GM23338 (cell line): Measurements from ENCODE around the gene FOXF1.

Experiments used
- CREB1 ChIP-seq: fragments of 250-450 bp; sonication (Bioruptor Pico); IDR thresholded peaks from 2 replicates; pipeline ENCODE4 v1.5.0; 2020; ENCODE audit warnings: low read depth, mild to moderate bottlenecking, moderate library complexity
- EZH2 ChIP-seq: fragments of 200-600 bp; sonication (generic); IDR thresholded peaks from one replicate; pipeline ENCODE4 v1.8.0; 2017; ENCODE audit warnings: antibody characterized with exemption, mild to moderate bottlenecking, low read depth; ENCODE audit not compliant: unreplicated experiment
- EZH2phosphoT487 ChIP-seq: fragments of 200-600 bp; sonication (generic); IDR thresholded peaks from one replicate; pipeline ENCODE4 v1.8.1; 2018; ENCODE audit warnings: antibody characterized with exemption; ENCODE audit not compliant: unreplicated experiment
- JUNB ChIP-seq: IDR thresholded peaks from one replicate; pipeline ENCODE4 v1.6.1; 2016; ENCODE audit warnings: antibody characterized with exemption; ENCODE audit not compliant: unreplicated experiment
- NANOG ChIP-seq: IDR thresholded peaks from 2 replicates; pipeline ENCODE4 v1.6.1; 2016; ENCODE audit warnings: antibody characterized with exemption, borderline replicate concordance
- POLR2AphosphoS5 ChIP-seq: IDR thresholded peaks from 2 replicates; pipeline ENCODE4 v1.6.1; 2016; ENCODE audit warnings: antibody characterized with exemption, low read depth
- STAT1 ChIP-seq: IDR thresholded peaks from one replicate; pipeline ENCODE4 v1.6.1; 2016; ENCODE audit warnings: antibody characterized with exemption; ENCODE audit not compliant: unreplicated experiment
- ZNF114 ChIP-seq: fragments of 250-450 bp; sonication (Bioruptor Pico); IDR thresholded peaks from 2 replicates; pipeline ENCODE4 v1.5.0; 2020; ENCODE audit warnings: mild to moderate bottlenecking, moderate library complexity
- ZNF331 ChIP-seq: fragments of 250-450 bp; sonication (Bioruptor Pico); IDR thresholded peaks from 2 replicates; pipeline ENCODE4 v1.5.0; 2020; ENCODE audit warnings: low read depth, mild to moderate bottlenecking, moderate library complexity
- TF ChIP-seq, protein P1 (sequence below): IDR thresholded peaks from one replicate; pipeline ENCODE4 v1.6.1; 2018; ENCODE audit warnings: antibody characterized with exemption; ENCODE audit not compliant: unreplicated experiment
- TF ChIP-seq, protein P2 (sequence below), 2 experiments: fragments of 200-600 bp in 1 of 2; sonication (generic) in 1 of 2; conservative IDR thresholded peaks; 2 replicates each; pipeline versions ENCODE4 v1.5.1 to v1.6.1; 2016 to 2017; ENCODE audit warnings: antibody characterized with exemption in 2 of 2, low read depth in 2 of 2, mild to moderate bottlenecking in 2 of 2, moderate library complexity in 1 of 2
- TF ChIP-seq, protein P3 (sequence below): IDR thresholded peaks from 2 replicates; pipeline ENCODE4 v1.6.1; 2016; ENCODE audit warnings: antibody characterized with exemption
- TF ChIP-seq, protein P4 (sequence below): fragments of 250-450 bp; sonication (Bioruptor Pico); IDR thresholded peaks from 2 replicates; pipeline ENCODE4 v1.5.0; 2020; ENCODE audit warnings: mild to moderate bottlenecking, moderate library complexity

DNA sequence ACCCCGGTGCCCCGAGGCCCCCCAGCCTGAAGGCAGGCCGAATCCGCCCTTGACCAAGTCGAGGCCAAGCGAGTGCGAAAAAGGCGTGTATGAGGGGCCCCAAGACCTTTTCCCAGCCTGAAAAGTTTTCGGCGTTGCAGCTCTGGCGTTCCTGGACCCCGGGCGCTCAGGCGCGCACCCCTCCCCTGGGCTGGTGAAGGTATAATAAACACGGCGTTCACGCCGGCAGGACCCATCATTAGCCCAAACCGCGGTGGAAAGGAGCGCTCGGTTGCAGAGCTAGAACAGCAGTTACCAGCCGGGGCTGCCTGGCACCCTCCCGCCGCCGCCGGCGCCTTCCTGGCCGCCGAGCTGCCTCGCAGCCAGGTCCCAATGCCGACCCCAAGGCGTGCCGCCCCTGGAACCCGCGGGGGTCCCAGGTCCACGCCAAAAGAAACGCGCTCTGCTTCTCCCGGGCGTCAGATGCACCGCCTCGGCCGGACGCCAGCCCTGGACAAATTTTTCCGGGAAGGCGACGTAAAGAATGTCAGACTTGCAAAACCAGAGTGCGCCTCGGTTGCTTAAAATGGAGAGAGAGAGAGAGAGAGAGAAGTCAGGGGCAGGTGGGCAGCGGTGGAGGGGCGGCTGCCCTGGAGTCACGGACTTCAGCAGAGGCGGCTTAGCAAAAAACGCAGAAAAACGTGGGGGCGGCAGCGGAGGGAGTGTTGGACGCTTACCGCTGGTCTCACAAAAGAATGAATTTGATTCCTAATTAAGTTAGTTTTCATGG lies 11.5 kb upstream of the FOXF1 start:
- TF ChIP-seq, protein P1, sequence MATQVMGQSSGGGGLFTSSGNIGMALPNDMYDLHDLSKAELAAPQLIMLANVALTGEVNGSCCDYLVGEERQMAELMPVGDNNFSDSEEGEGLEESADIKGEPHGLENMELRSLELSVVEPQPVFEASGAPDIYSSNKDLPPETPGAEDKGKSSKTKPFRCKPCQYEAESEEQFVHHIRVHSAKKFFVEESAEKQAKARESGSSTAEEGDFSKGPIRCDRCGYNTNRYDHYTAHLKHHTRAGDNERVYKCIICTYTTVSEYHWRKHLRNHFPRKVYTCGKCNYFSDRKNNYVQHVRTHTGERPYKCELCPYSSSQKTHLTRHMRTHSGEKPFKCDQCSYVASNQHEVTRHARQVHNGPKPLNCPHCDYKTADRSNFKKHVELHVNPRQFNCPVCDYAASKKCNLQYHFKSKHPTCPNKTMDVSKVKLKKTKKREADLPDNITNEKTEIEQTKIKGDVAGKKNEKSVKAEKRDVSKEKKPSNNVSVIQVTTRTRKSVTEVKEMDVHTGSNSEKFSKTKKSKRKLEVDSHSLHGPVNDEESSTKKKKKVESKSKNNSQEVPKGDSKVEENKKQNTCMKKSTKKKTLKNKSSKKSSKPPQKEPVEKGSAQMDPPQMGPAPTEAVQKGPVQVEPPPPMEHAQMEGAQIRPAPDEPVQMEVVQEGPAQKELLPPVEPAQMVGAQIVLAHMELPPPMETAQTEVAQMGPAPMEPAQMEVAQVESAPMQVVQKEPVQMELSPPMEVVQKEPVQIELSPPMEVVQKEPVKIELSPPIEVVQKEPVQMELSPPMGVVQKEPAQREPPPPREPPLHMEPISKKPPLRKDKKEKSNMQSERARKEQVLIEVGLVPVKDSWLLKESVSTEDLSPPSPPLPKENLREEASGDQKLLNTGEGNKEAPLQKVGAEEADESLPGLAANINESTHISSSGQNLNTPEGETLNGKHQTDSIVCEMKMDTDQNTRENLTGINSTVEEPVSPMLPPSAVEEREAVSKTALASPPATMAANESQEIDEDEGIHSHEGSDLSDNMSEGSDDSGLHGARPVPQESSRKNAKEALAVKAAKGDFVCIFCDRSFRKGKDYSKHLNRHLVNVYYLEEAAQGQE, result no peak
- TF ChIP-seq, protein P2, sequence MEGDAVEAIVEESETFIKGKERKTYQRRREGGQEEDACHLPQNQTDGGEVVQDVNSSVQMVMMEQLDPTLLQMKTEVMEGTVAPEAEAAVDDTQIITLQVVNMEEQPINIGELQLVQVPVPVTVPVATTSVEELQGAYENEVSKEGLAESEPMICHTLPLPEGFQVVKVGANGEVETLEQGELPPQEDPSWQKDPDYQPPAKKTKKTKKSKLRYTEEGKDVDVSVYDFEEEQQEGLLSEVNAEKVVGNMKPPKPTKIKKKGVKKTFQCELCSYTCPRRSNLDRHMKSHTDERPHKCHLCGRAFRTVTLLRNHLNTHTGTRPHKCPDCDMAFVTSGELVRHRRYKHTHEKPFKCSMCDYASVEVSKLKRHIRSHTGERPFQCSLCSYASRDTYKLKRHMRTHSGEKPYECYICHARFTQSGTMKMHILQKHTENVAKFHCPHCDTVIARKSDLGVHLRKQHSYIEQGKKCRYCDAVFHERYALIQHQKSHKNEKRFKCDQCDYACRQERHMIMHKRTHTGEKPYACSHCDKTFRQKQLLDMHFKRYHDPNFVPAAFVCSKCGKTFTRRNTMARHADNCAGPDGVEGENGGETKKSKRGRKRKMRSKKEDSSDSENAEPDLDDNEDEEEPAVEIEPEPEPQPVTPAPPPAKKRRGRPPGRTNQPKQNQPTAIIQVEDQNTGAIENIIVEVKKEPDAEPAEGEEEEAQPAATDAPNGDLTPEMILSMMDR (conservative IDR thresholded peaks at IDR 0.05; ENCODE audit: low read depth in 2 of 2), result no peak
- TF ChIP-seq POLR2AphosphoS5, result no peak
- peak; percentile 95 for TF ChIP-seq EZH2phosphoT487
- TF ChIP-seq EZH2, result peak; percentile 95
- TF ChIP-seq JUNB, result no peak
- TF ChIP-seq NANOG, result no peak
- TF ChIP-seq CREB1 (CRISPR knock-in tag), result no peak
- TF ChIP-seq ZNF331, result no peak
- TF ChIP-seq, protein P3, sequence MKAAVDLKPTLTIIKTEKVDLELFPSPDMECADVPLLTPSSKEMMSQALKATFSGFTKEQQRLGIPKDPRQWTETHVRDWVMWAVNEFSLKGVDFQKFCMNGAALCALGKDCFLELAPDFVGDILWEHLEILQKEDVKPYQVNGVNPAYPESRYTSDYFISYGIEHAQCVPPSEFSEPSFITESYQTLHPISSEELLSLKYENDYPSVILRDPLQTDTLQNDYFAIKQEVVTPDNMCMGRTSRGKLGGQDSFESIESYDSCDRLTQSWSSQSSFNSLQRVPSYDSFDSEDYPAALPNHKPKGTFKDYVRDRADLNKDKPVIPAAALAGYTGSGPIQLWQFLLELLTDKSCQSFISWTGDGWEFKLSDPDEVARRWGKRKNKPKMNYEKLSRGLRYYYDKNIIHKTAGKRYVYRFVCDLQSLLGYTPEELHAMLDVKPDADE, result no peak
- no peak for TF ChIP-seq STAT1
- TF ChIP-seq, protein P4, sequence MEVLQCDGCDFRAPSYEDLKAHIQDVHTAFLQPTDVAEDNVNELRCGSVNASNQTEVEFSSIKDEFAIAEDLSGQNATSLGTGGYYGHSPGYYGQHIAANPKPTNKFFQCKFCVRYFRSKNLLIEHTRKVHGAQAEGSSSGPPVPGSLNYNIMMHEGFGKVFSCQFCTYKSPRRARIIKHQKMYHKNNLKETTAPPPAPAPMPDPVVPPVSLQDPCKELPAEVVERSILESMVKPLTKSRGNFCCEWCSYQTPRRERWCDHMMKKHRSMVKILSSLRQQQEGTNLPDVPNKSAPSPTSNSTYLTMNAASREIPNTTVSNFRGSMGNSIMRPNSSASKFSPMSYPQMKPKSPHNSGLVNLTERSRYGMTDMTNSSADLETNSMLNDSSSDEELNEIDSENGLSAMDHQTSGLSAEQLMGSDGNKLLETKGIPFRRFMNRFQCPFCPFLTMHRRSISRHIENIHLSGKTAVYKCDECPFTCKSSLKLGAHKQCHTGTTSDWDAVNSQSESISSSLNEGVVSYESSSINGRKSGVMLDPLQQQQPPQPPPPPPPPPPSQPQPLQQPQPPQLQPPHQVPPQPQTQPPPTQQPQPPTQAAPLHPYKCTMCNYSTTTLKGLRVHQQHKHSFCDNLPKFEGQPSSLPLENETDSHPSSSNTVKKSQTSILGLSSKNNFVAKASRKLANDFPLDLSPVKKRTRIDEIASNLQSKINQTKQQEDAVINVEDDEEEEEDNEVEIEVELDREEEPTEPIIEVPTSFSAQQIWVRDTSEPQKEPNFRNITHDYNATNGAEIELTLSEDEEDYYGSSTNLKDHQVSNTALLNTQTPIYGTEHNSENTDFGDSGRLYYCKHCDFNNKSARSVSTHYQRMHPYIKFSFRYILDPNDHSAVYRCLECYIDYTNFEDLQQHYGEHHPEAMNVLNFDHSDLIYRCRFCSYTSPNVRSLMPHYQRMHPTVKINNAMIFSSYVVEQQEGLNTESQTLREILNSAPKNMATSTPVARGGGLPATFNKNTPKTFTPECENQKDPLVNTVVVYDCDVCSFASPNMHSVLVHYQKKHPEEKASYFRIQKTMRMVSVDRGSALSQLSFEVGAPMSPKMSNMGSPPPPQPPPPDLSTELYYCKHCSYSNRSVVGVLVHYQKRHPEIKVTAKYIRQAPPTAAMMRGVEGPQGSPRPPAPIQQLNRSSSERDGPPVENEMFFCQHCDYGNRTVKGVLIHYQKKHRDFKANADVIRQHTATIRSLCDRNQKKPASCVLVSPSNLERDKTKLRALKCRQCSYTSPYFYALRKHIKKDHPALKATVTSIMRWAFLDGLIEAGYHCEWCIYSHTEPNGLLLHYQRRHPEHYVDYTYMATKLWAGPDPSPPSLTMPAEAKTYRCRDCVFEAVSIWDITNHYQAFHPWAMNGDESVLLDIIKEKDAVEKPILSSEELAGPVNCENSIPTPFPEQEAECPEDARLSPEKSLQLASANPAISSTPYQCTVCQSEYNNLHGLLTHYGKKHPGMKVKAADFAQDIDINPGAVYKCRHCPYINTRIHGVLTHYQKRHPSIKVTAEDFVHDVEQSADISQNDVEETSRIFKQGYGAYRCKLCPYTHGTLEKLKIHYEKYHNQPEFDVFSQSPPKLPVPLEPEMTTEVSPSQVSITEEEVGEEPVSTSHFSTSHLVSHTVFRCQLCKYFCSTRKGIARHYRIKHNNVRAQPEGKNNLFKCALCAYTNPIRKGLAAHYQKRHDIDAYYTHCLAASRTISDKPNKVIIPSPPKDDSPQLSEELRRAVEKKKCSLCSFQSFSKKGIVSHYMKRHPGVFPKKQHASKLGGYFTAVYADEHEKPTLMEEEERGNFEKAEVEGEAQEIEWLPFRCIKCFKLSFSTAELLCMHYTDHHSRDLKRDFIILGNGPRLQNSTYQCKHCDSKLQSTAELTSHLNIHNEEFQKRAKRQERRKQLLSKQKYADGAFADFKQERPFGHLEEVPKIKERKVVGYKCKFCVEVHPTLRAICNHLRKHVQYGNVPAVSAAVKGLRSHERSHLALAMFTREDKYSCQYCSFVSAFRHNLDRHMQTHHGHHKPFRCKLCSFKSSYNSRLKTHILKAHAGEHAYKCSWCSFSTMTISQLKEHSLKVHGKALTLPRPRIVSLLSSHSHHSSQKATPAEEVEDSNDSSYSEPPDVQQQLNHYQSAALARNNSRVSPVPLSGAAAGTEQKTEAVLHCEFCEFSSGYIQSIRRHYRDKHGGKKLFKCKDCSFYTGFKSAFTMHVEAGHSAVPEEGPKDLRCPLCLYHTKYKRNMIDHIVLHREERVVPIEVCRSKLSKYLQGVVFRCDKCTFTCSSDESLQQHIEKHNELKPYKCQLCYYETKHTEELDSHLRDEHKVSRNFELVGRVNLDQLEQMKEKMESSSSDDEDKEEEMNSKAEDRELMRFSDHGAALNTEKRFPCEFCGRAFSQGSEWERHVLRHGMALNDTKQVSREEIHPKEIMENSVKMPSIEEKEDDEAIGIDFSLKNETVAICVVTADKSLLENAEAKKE, result no peak
- no peak for TF ChIP-seq ZNF114 (CRISPR knock-in tag)
